ENCODE results near the gene TGFB1. TPM values are rescaled to one million over a fixed set of nuclear protein-coding genes. Genes with fewer than 3 reads are reported as not detected.

Gene TGFB1
- polyA plus RNA-seq, 1 experiment: 4.9 TPM

DNA sequence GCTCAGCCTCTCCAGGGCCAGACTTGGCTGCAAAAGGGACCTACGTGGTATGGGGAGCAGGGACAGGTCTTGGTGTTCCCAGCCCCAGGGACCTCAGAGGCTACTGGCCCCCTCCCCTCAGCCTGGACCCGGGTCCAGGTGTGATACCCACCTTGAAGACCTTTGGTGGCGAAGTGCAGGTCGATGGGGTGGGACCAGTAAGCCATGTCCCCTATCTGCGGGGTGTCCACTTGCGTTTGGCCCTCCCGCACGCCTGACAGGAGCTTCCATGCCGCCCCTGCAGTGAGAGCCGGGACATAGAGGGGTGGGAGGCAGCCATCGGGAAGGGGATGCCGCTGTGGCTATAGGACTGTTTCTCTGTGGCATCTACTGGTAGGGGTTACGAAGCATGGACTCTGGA lies 4.0 kb upstream of the TGFB1 start:
- ChIA-PET POLR2A (no interaction called here), CTCF (interaction anchor here (1.4 kb wide), 1 partner anchor 36 kb away, joined by 3 read pairs; no protein-coding TSS in a partner anchor)
- TF ChIP-seq, protein P1, sequence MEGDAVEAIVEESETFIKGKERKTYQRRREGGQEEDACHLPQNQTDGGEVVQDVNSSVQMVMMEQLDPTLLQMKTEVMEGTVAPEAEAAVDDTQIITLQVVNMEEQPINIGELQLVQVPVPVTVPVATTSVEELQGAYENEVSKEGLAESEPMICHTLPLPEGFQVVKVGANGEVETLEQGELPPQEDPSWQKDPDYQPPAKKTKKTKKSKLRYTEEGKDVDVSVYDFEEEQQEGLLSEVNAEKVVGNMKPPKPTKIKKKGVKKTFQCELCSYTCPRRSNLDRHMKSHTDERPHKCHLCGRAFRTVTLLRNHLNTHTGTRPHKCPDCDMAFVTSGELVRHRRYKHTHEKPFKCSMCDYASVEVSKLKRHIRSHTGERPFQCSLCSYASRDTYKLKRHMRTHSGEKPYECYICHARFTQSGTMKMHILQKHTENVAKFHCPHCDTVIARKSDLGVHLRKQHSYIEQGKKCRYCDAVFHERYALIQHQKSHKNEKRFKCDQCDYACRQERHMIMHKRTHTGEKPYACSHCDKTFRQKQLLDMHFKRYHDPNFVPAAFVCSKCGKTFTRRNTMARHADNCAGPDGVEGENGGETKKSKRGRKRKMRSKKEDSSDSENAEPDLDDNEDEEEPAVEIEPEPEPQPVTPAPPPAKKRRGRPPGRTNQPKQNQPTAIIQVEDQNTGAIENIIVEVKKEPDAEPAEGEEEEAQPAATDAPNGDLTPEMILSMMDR (IDR thresholded peaks at IDR 0.05; ENCODE audit: low read depth, low read length): no peak

DNA sequence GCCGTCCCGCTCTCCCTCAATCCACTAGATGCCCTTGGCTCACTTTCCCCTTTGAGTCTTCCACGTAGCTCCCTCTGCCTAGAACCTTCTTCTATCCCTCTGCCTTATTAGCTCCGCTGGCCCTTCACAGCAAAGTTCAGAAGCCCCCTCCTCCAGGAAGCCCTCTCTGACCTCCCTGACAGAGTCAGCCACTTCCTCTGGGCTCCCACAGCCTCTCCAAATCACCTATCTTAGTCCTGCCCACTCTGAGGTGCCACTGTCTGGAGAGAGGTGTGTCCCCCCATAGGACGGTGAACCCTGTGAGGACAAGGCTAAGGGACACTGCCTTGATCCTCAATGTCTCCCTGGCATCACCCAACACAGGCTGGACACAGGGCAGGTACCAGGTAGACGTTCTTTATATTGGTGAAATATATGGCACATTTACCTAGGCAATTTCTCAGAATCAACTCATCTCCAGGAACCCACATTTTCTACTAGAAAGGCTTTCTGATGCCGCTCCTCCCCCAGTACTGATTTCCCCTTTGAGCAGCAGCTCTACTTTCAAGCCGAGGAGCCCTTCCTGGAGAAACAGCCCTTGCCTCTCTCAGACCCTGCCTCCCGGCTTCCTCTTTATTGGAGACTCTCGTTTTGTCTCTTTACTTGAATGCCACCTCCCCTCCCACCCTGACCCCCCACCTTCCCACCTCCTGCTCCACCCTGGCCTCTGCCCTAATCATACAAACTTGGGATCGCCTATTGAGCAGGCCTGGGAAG lies 3.4 kb upstream of the TGFB1 start:
- H3K27me3 ChIP-seq (ENCODE audit: control insufficient read depth, insufficient read depth, low read length): no peaks in the 10 kb centered on the region
- ChIA-PET POLR2A (no interaction called here), CTCF (interaction anchor here (0.6 kb wide), 1 partner anchor 35 kb away, joined by 3 read pairs; no protein-coding TSS in a partner anchor)
- TF ChIP-seq, protein P1 (IDR thresholded peaks at IDR 0.05; ENCODE audit: low read depth, low read length): no peak
- H3K9me3 ChIP-seq (ENCODE audit: control insufficient read depth, insufficient read depth, low read length): no peaks in the 10 kb centered on the region; the same call in 1 of the 2 replicates
- no peak for DNase-seq (ENCODE audit: low read depth, low spot score)
- no peak overlapping the region for H3K27ac ChIP-seq (ENCODE audit: low read depth, low read length)
- H3K4me3 ChIP-seq (ENCODE audit: low read depth, low read length): no peak overlapping the region

More for the DNA sequence above, 4.0 kb upstream of the TGFB1 start:
- Histone ChIP-seq H3K9me3 (ENCODE audit: control insufficient read depth, insufficient read depth, low read length) (no peaks in the 10 kb centered on the region; the same call in 1 of the 2 replicates), H3K4me3 (ENCODE audit: low read depth, low read length) (no peak overlapping the region), H3K27me3 (ENCODE audit: control insufficient read depth, insufficient read depth, low read length) (no peaks in the 10 kb centered on the region), H3K27ac (ENCODE audit: low read depth, low read length) (no peak overlapping the region)
- no peak for DNase-seq (ENCODE audit: low read depth, low spot score)

DNA sequence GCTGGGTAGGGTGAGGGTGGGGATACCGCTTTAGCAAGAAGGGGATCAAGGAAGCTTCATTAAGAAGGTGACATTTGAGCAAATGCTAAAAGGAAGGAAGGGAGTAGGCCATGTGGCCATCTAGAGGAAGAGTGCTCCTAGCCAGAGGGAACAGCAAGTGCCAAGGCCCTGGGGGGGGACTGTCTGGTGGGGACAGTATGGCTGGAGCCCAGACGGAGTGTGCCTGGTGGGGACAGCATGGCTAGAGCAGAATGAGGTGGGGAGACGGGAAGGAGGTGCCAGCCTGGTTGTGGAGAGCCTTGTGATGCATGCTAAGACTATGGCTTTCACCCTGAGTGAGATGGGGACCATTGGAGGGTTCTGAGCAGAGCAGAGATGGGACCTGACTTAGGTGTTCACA lies 2.1 kb upstream of the TGFB1 start:
- ChIA-PET POLR2A (no interaction called here), CTCF (interaction anchor here (0.6 to 2.2 kb wide), 8 partner anchors 8 to 214 kb away, joined by 3 to 13 read pairs (median 4); partner anchors contain the start of genes B9D2 and DMAC2)
- no peak overlapping the region for H3K27ac ChIP-seq (ENCODE audit: low read depth, low read length)
- no peaks in the 10 kb centered on the region; the same call in 1 of the 2 replicates for H3K9me3 ChIP-seq (ENCODE audit: control insufficient read depth, insufficient read depth, low read length)
- TF ChIP-seq, protein P1 (IDR thresholded peaks at IDR 0.05; ENCODE audit: low read depth, low read length): no peak
- H3K4me3 ChIP-seq (ENCODE audit: low read depth, low read length): no peak overlapping the region
- DNase-seq (ENCODE audit: low read depth, low spot score): no peak
- H3K27me3 ChIP-seq (ENCODE audit: control insufficient read depth, insufficient read depth, low read length): no peaks in the 10 kb centered on the region

DNA sequence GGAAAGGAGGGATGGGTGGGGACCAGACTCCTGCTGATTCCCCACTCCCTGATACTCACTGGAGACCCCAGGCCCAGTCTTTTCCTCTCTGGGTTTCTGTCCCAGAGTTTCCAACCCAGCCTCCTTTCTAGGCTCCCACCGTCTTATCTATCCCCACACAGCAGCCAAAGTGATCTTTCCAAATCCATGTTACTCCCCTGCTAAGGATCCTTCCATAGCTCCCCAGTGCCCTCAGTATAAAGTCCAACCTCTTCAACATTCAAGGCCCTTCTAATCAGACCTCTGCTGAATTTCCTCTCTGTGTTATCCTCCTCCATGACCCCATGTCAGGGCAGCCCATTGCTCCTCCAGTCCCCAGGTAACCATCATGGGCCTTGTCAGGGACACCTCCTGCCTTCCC lies 1.3 kb upstream of the TGFB1 start:
- Histone ChIP-seq H3K27ac (ENCODE audit: low read depth, low read length) (no peak overlapping the region), H3K27me3 (ENCODE audit: control insufficient read depth, insufficient read depth, low read length) (no peaks in the 10 kb centered on the region), H3K4me3 (ENCODE audit: low read depth, low read length) (no peak overlapping the region), H3K9me3 (ENCODE audit: control insufficient read depth, insufficient read depth, low read length) (no peaks in the 10 kb centered on the region; the same call in 1 of the 2 replicates)
- TF ChIP-seq, protein P1 (IDR thresholded peaks at IDR 0.05; ENCODE audit: low read depth, low read length): no peak
- DNase-seq (ENCODE audit: low read depth, low spot score): no peak
- ChIA-PET POLR2A (no interaction called here), CTCF (interaction anchor here (0.5 to 2.2 kb wide), 11 partner anchors 8 to 163 kb away, joined by 3 to 13 read pairs (median 4); partner anchors contain the start of genes B9D2 and DMAC2)

DNA sequence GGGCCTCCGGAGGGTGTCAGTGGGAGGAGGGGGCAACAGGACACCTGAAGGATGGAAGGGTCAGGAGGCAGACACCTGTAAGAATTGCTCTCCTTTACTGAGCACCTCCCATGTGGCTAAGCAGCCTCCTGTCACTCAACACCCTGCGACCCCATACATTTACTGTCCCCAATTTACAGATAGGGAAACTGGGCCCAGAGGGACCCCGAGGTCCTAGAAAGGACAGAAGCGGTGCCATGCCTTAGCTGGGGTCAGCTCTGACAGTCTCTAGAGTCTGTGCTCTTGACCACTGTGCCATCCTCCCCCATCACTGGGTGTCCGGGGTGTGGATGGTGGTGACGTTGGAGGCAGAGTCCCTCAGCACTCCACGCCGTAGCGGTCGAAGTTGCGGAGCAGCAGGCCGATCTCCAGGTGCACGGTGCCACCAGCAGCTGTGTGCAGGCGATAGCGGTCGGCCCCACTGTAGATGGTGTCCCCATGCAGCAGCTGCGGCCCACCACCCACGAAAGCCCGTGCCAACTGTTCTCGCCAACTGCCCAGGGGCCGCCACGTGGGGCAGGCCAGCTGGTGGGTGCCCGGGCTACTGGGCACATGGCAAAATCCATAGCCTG lies 726 bp upstream of the TGFB1 start:
- TF ChIP-seq, protein P1 (IDR thresholded peaks at IDR 0.05; ENCODE audit: low read depth, low read length): no peak
- Histone ChIP-seq H3K27me3 (ENCODE audit: control insufficient read depth, insufficient read depth, low read length) (no peaks in the 10 kb centered on the region), H3K27ac (ENCODE audit: low read depth, low read length) (peak overlapping the region; percentile 21), H3K9me3 (ENCODE audit: control insufficient read depth, insufficient read depth, low read length) (no peaks in the 10 kb centered on the region; the same call in 1 of the 2 replicates), H3K4me3 (ENCODE audit: low read depth, low read length) (peak overlapping the region; percentile 91)
- ChIA-PET CTCF (interaction anchor here (0.5 to 2.2 kb wide), 7 partner anchors 9 to 85 kb away, joined by 3 to 13 read pairs (median 3); partner anchors contain the start of genes B9D2 and DMAC2), POLR2A (no interaction called here)
- no peak for DNase-seq (ENCODE audit: low read depth, low spot score)

All from AG04450 (cell line).